H9 (cell line): Measurements from ENCODE around the gene CEBPG. TPM values are rescaled to one million over a fixed set of nuclear protein-coding genes. Genes with fewer than 3 reads are reported as not detected.

Source experiments
- DNase-seq: peaks from one replicate; pipeline ENCODE4 v3.0.0-alpha.2; 2017
- H2AFZ ChIP-seq: one replicate; pipeline ENCODE4 v1.6.1; 2013; ENCODE audit warnings: mild to moderate bottlenecking, low read length, control low read depth, moderate library complexity
- H2AK5ac ChIP-seq: 2 replicates; pipeline ENCODE4 v1.6.1; 2013; ENCODE audit warnings: low read length, control low read depth, mixed read lengths; ENCODE audit not compliant: insufficient read length
- H2BK120ac ChIP-seq: one replicate; pipeline ENCODE4 v1.6.1; 2013; ENCODE audit warnings: low read depth, mild to moderate bottlenecking, low read length, control low read depth, inconsistent platforms; ENCODE audit not compliant: poor library complexity, severe bottlenecking
- H2BK12ac ChIP-seq: 2 replicates; pipeline ENCODE4 v1.6.1; 2013; ENCODE audit warnings: low read length, control low read depth, mixed read lengths, low read depth; ENCODE audit not compliant: insufficient read length
- H2BK15ac ChIP-seq: 2 replicates; pipeline ENCODE4 v1.6.1; 2013; ENCODE audit warnings: low read depth, low read length, control low read depth
- H2BK20ac ChIP-seq: one replicate; pipeline ENCODE4 v1.6.1; 2013; ENCODE audit warnings: low read depth, mild to moderate bottlenecking, low read length, control low read depth, inconsistent platforms; ENCODE audit not compliant: poor library complexity, severe bottlenecking
- H2BK5ac ChIP-seq: 2 replicates; pipeline ENCODE4 v1.6.1; 2013; ENCODE audit warnings: low read length, control low read depth, mixed read lengths; ENCODE audit not compliant: insufficient read length
- H3K14ac ChIP-seq: 2 replicates; pipeline ENCODE4 v1.6.1; 2013; ENCODE audit warnings: low read length, control low read depth; ENCODE audit not compliant: insufficient read depth
- H3K18ac ChIP-seq: 2 replicates; pipeline ENCODE4 v1.6.1; 2013; ENCODE audit warnings: low read depth, mild to moderate bottlenecking, mixed read lengths, low read length, control low read depth; ENCODE audit not compliant: insufficient read length
- H3K23ac ChIP-seq: 2 replicates; pipeline ENCODE4 v1.6.1; 2013; ENCODE audit warnings: low read length, control low read depth, mixed read lengths, low read depth; ENCODE audit not compliant: insufficient read length
- H3K23me2 ChIP-seq: 2 replicates; pipeline ENCODE4 v1.6.1; 2013; ENCODE audit warnings: low read depth, mild to moderate bottlenecking, mixed read lengths, low read length, control low read depth; ENCODE audit not compliant: insufficient read length, poor library complexity, severe bottlenecking
- H3K27ac ChIP-seq: 2 replicates; pipeline ENCODE4 v1.5.1; 2013; ENCODE audit warnings: low read length, control low read depth, mixed read lengths, low read depth; ENCODE audit not compliant: insufficient read length
- H3K27me3 ChIP-seq: 2 replicates; pipeline ENCODE4 v1.6.1; 2013; ENCODE audit warnings: low read length, control low read depth, inconsistent platforms; ENCODE audit not compliant: insufficient read depth
- H3K4ac ChIP-seq: 2 replicates; pipeline ENCODE4 v1.6.1; 2013; ENCODE audit warnings: low read depth, mild to moderate bottlenecking, control low read depth, inconsistent platforms, low read length, moderate library complexity
- H3K4me1 ChIP-seq: 2 replicates; pipeline ENCODE4 v1.6.1; 2013; ENCODE audit warnings: low read length, control low read depth, inconsistent platforms; ENCODE audit not compliant: insufficient read depth
- H3K4me2 ChIP-seq: 2 replicates; pipeline ENCODE4 v1.6.1; 2013; ENCODE audit warnings: low read length, control low read depth, mixed read lengths; ENCODE audit not compliant: insufficient read length, insufficient read depth
- H3K56ac ChIP-seq: 2 replicates; pipeline ENCODE4 v1.6.1; 2013; ENCODE audit warnings: low read depth, mild to moderate bottlenecking, mixed read lengths, low read length, control low read depth; ENCODE audit not compliant: insufficient read length
- H3K79me1 ChIP-seq: 2 replicates; pipeline ENCODE4 v1.6.1; 2013; ENCODE audit warnings: low read depth, mild to moderate bottlenecking, moderate library complexity, low read length, control low read depth, inconsistent platforms; ENCODE audit not compliant: insufficient read depth, poor library complexity, severe bottlenecking
- H3K79me2 ChIP-seq: 2 replicates; pipeline ENCODE4 v1.6.1; 2013; ENCODE audit warnings: low read length, control low read depth, inconsistent platforms; ENCODE audit not compliant: insufficient read depth
- H3K9ac ChIP-seq: 2 replicates; pipeline ENCODE4 v1.6.1; 2013; ENCODE audit warnings: low read length, control low read depth, mixed read lengths; ENCODE audit not compliant: insufficient read length; ENCODE audit errors: extremely low read depth
- H3K9me3 ChIP-seq: one replicate; pipeline ENCODE4 v1.6.1; 2013; ENCODE audit warnings: low read depth, low read length, inconsistent platforms; ENCODE audit not compliant: control insufficient read depth
- H3T11ph ChIP-seq: one replicate; pipeline ENCODE4 v1.6.1; 2013; ENCODE audit warnings: mild to moderate bottlenecking, low read length, control low read depth, inconsistent platforms
- H4K20me1 ChIP-seq: one replicate; pipeline ENCODE4 v1.6.1; 2013; ENCODE audit not compliant: control insufficient read depth, insufficient read length, insufficient read depth
- H4K5ac ChIP-seq: 2 replicates; pipeline ENCODE4 v1.6.1; 2013; ENCODE audit warnings: low read depth, mild to moderate bottlenecking, mixed read lengths, low read length, control low read depth; ENCODE audit not compliant: insufficient read length
- H4K8ac ChIP-seq: replicated peaks from 2 replicates; pipeline ENCODE4 v1.6.1; 2013; ENCODE audit warnings: low read length, control low read depth, mixed read lengths, low read depth; ENCODE audit not compliant: insufficient read length
- H4K91ac ChIP-seq: 2 replicates; pipeline ENCODE4 v1.6.1; 2013; ENCODE audit warnings: low read depth, mild to moderate bottlenecking, moderate library complexity, mixed read lengths, low read length, control low read depth; ENCODE audit not compliant: insufficient read length
- H3K27ac Mint-ChIP-seq, 3 experiments: 2 replicates in 2 of 3; 3 replicates in 1 of 3; pipeline ENCODE4 v1.8.0; 2020 to 2021; ENCODE audit warnings: mixed read lengths in 3 of 3, mild to moderate bottlenecking in 1 of 3, moderate library complexity in 1 of 3
- H3K27me3 Mint-ChIP-seq: 2 replicates; pipeline ENCODE4 v1.8.0; 2021; ENCODE audit warnings: low read depth, mild to moderate bottlenecking, moderate library complexity, mixed read lengths
- H3K36me3 Mint-ChIP-seq, 3 experiments: 2 replicates in 2 of 3; 3 replicates in 1 of 3; pipeline ENCODE4 v1.8.0; 2020 to 2021; ENCODE audit warnings: low read depth in 3 of 3, mixed read lengths in 3 of 3; ENCODE audit not compliant: insufficient read depth in 1 of 3
- H3K4me1 Mint-ChIP-seq, 2 experiments: 2 replicates each; pipeline ENCODE4 v1.8.0; 2020; ENCODE audit warnings: mixed read lengths in 2 of 2
- H3K4me3 Mint-ChIP-seq, 2 experiments: 2 replicates in 1 of 2; 3 replicates in 1 of 2; pipeline ENCODE4 v1.8.0; 2020 to 2021; ENCODE audit warnings: mild to moderate bottlenecking in 2 of 2, mixed read lengths in 2 of 2, moderate library complexity in 1 of 2
- H3K9me3 Mint-ChIP-seq, 2 experiments: 2 replicates in 1 of 2; 3 replicates in 1 of 2; pipeline ENCODE4 v1.8.0; 2020; ENCODE audit warnings: mild to moderate bottlenecking in 2 of 2, mixed read lengths in 2 of 2, moderate library complexity in 1 of 2
- WGBS: extraction: QIAGEN DNeasy Blood & Tissue Kit; methylation state at CpG from one replicate; pipeline ENCODE4 v1.1.7; 2013; ENCODE audit warnings: missing lambda C conversion rate, low lambda C conversion rate, mixed read lengths; ENCODE audit not compliant: insufficient read length; ENCODE audit errors: extremely low coverage; 5-methylcytosine and 5-hydroxymethylcytosine counted together
- total RNA-seq: library from RNA; stranded (reverse); gene quantifications from 2 replicates; pipeline ENCODE4 v1.2.1, GENCODE V29; 2021
- TF ChIP-seq, protein P1 (sequence below): fragments of 200-600 bp; sonication (generic); conservative IDR thresholded peaks from 3 replicates; pipeline ENCODE4 v1.8.0; 2021; ENCODE audit warnings: antibody characterized with exemption, mild to moderate bottlenecking

The CEBPG gene
- total RNA-seq, 1 experiment from 2014 or later = 33.7 TPM

DNA sequence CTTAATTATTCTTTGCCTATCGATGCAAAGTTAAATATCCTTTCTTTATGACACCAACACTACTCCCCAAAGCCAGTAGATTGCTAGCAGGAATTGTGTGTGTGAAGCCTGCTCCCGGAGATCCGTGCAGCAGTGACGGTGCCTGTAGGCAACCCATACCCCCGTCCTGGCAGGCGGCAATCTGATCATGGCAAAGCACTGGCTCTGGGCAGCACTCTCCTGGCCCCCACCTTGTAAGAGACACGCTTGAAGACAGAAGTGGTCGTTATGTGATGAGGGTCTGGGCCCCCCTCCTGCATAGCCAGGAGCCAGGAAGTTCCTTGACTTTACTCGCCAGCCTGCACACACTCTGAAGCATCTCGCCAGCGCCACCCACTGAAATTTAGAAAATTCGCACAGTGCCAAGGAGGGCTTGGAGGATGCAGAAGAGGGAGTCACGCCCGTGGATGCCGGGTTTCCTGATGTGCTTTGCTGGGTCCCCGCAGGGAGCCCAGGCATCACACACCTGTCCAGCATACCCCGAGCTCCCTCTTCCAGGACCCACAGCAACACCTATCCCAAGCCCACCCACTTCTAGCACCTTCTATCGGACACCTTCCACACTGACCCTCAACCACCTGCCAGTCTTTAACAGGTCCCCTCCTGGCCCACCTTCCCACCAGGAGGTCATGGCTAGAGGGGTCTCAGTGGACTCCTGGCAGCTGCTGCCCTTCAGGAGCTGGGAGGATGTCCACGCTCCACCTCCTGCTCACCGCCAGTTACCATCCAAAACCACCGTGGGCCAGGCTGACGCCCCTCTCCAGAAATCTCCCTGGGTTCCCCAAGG lies 54.5 kb downstream of the CEBPG start:
- Histone ChIP-seq H3K23me2 (no peaks in the 10 kb centered on the region), H2AK5ac (no peak overlapping the region), H4K20me1 (no peaks in the 10 kb centered on the region), H2BK12ac (no peak overlapping the region), H3K18ac (no peak overlapping the region), H3K56ac (no peak overlapping the region), H3K79me2 (no peaks in the 10 kb centered on the region), H3K9me3 (no peaks in the 10 kb centered on the region), H2AFZ (no peak overlapping the region), H3K79me1 (no peaks in the 10 kb centered on the region), H3T11ph (no peak overlapping the region), H3K4ac (no peak overlapping the region), H2BK15ac (no peak overlapping the region), H3K23ac (no peak overlapping the region), H2BK120ac (no peak overlapping the region), H3K27me3 (no peaks in the 10 kb centered on the region), H3K27ac (no peak overlapping the region), H3K9ac (no peak overlapping the region), H3K14ac (no peak overlapping the region), H4K91ac (no peak overlapping the region), H4K5ac (no peak overlapping the region), H3K4me1 (no peaks in the 10 kb centered on the region), H2BK5ac (no peak overlapping the region), H3K4me2 (no peak overlapping the region), H4K8ac (no peak overlapping the region), H2BK20ac (no peak overlapping the region)
- WGBS = no CpG with 5 or more reads among the region's 22 CpGs
- no peaks in the 10 kb centered on the region for H3K9me3 Mint-ChIP-seq
- no peak overlapping the region for H3K4me3 Mint-ChIP-seq
- H3K36me3 Mint-ChIP-seq = peaks cover 0 to 3% (median 0%) of the 10 kb centered on the region in 3 experiments; a peak in 1 of 7 replicates
- DNase-seq = no peak
- peaks cover 0 to 2% of the 10 kb centered on the region in 2 experiments; a peak in 1 of 4 replicates for H3K4me1 Mint-ChIP-seq
- H3K27ac Mint-ChIP-seq = peak overlapping the region in 1 of 3 experiments; percentile 42; a peak in 3 of 7 replicates
- TF ChIP-seq, protein P1, sequence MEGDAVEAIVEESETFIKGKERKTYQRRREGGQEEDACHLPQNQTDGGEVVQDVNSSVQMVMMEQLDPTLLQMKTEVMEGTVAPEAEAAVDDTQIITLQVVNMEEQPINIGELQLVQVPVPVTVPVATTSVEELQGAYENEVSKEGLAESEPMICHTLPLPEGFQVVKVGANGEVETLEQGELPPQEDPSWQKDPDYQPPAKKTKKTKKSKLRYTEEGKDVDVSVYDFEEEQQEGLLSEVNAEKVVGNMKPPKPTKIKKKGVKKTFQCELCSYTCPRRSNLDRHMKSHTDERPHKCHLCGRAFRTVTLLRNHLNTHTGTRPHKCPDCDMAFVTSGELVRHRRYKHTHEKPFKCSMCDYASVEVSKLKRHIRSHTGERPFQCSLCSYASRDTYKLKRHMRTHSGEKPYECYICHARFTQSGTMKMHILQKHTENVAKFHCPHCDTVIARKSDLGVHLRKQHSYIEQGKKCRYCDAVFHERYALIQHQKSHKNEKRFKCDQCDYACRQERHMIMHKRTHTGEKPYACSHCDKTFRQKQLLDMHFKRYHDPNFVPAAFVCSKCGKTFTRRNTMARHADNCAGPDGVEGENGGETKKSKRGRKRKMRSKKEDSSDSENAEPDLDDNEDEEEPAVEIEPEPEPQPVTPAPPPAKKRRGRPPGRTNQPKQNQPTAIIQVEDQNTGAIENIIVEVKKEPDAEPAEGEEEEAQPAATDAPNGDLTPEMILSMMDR = peak; percentile 32
- no peaks in the 10 kb centered on the region for H3K27me3 Mint-ChIP-seq
